DOHH2 (cell line): ENCODE measurements around the gene SARNP.

Experiments
- EZH2phosphoT487 ChIP-seq: fragments of 200-600 bp; sonication (generic); IDR thresholded peaks from 2 replicates; pipeline ENCODE4 v1.6.1; 2017; ENCODE audit warnings: borderline replicate concordance, mild to moderate bottlenecking, antibody characterized with exemption, low read length, moderate library complexity, mixed read lengths
- TF ChIP-seq, protein P1 (sequence below): fragments of 200-600 bp; sonication (generic); IDR thresholded peaks from one replicate; pipeline ENCODE4 v1.5.1; 2014; ENCODE audit warnings: antibody characterized with exemption, mild to moderate bottlenecking, low read depth, low read length; ENCODE audit not compliant: poor library complexity, severe bottlenecking

DNA sequence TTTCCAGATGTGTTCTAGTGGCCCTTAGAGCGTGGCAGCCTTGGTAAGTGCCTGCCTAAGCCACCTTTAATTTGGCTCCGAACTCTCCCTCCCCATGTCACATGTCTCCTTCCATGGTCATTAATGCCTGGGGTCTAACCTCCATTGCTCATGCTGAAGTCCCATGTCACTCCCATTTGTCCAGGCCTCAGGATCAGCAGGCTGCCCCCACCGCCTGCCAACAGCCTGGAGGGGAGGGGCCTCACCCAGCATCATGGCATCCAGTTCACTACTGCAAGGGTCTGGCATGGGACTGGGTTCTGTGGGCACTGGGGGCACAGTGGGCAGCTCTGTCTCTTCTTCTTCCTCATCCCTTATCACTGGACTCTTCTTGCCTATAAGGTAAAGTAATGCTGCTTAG, 20.8 kb upstream of the SARNP start:
- TF ChIP-seq, protein P1, sequence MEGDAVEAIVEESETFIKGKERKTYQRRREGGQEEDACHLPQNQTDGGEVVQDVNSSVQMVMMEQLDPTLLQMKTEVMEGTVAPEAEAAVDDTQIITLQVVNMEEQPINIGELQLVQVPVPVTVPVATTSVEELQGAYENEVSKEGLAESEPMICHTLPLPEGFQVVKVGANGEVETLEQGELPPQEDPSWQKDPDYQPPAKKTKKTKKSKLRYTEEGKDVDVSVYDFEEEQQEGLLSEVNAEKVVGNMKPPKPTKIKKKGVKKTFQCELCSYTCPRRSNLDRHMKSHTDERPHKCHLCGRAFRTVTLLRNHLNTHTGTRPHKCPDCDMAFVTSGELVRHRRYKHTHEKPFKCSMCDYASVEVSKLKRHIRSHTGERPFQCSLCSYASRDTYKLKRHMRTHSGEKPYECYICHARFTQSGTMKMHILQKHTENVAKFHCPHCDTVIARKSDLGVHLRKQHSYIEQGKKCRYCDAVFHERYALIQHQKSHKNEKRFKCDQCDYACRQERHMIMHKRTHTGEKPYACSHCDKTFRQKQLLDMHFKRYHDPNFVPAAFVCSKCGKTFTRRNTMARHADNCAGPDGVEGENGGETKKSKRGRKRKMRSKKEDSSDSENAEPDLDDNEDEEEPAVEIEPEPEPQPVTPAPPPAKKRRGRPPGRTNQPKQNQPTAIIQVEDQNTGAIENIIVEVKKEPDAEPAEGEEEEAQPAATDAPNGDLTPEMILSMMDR, result no peak
- no peak for TF ChIP-seq EZH2phosphoT487
